Central memory CD8-positive, alpha-beta T cell (primary cell): Measurements from ENCODE around the gene MRO.

Source experiments
- ATAC-seq: fragments of 150-1000 bp; cut with Tn5 transposase; replicated peaks from 2 replicates; pipeline ENCODE4 v1.10.0; 2022; ENCODE audit warnings: mild to moderate bottlenecking, moderate FRiP score, moderate number of reproducible peaks; ENCODE audit not compliant: poor library complexity, severe bottlenecking; ENCODE audit errors: extremely low read depth
- DNase-seq, 2 donors: peaks; one replicate each; pipeline ENCODE4 v3.0.0; 2021; ENCODE audit warnings: low spot score in 2 of 2
- H3K27ac Mint-ChIP-seq: one replicate; pipeline ENCODE4 v1.8.0; 2022; ENCODE audit warnings: low read depth, mild to moderate bottlenecking, moderate library complexity, mixed read lengths
- H3K27me3 Mint-ChIP-seq: one replicate; pipeline ENCODE4 v1.8.0; 2022; ENCODE audit warnings: mixed read lengths
- H3K36me3 Mint-ChIP-seq: one replicate; pipeline ENCODE4 v1.8.0; 2022; ENCODE audit warnings: mild to moderate bottlenecking, moderate library complexity, mixed read lengths; ENCODE audit not compliant: insufficient read depth
- H3K4me1 Mint-ChIP-seq: one replicate; pipeline ENCODE4 v1.8.0; 2022; ENCODE audit warnings: mixed read lengths
- H3K4me3 Mint-ChIP-seq: one replicate; pipeline ENCODE4 v1.8.0; 2022; ENCODE audit warnings: mild to moderate bottlenecking, moderate library complexity, mixed read lengths
- H3K9me3 Mint-ChIP-seq: one replicate; pipeline ENCODE4 v1.8.0; 2022; ENCODE audit warnings: mixed read lengths

The MRO gene

GRCh38 chr18:50745945-50746344 lies 73.9 kb downstream of the MRO start:
- Mint-ChIP-seq H3K9me3 (no peaks in the 10 kb centered on the region), H3K4me1 (no peaks in the 10 kb centered on the region), H3K4me3 (no peak overlapping the region), H3K36me3 (no peaks in the 10 kb centered on the region), H3K27me3 (peaks cover 46% of the 10 kb centered on the region), H3K27ac (no peak overlapping the region)
- DNase-seq: no peak
- no peak for ATAC-seq
